Measurements from ENCODE around the gene RASL12.
"Not testable (repeated sequence)": the region's sequence is repeated elsewhere in the genome, so short reads cannot be mapped to it uniquely, and the experiment has no call there.

The RASL12 gene

GRCh38 chr15:65076486-65077290, 8.9 kb upstream of the RASL12 start, which contains the start of gene KBTBD13:
Gene KBTBD13, plus strand, starts transcription at chr15:65076746. Its CDS starts 70 bp downstream, at chr15:65076816.
- DNase-seq, result no peak

GRCh38 chr15:65075607-65076395, 8.0 kb upstream of the RASL12 start:
- DNase-seq, result not testable (repeated sequence)

GRCh38 chr15:65074946-65075345, 7.2 kb upstream of the RASL12 start:
- DNase-seq, result not testable (repeated sequence)

- no peak for DNase-seq
Observed at GRCh38 chr15:65072617-65073016, 4.8 kb upstream of the RASL12 start.

GRCh38 chr15:65072027-65072426, 4.2 kb upstream of the RASL12 start:
- DNase-seq, result no peak

- DNase-seq, result peak in 21 of 58 donors; percentile 17 to 76 (median 32)
Observed at GRCh38 chr15:65071381-65071811, 3.6 kb upstream of the RASL12 start.

- no peak for DNase-seq
Observed at GRCh38 chr15:65069779-65070546, 2.2 kb upstream of the RASL12 start.

GRCh38 chr15:65069179-65069578, 1.4 kb upstream of the RASL12 start:
- DNase-seq, result no peak

GRCh38 chr15:65068403-65068788, 605 bp upstream of the RASL12 start:
- peak in 5 of 58 donors; percentile 18 to 71 (median 36) for DNase-seq

GRCh38 chr15:65067317-65067644, 510 bp downstream of the RASL12 start:
- DNase-seq, result no peak

GRCh38 chr15:65066635-65067316, 1.0 kb downstream of the RASL12 start:
- DNase-seq, result peak in 3 of 58 donors; percentile 19 to 43 (median 21)

GRCh38 chr15:65066001-65066634, 1.7 kb downstream of the RASL12 start:
- DNase-seq, result no peak

GRCh38 chr15:65062726-65063125, 5.1 kb downstream of the RASL12 start:
- no peak for DNase-seq

GRCh38 chr15:65062061-65062460, 5.7 kb downstream of the RASL12 start:
- DNase-seq, result no peak

GRCh38 chr15:65060641-65061397, 7.0 kb downstream of the RASL12 start:
- peak in 47 of 58 donors; percentile 8 to 83 (median 59) for DNase-seq

- no peak for DNase-seq
Observed at GRCh38 chr15:65059931-65060596, 7.7 kb downstream of the RASL12 start.

- DNase-seq, result no peak
Observed at GRCh38 chr15:65059369-65059750, 8.4 kb downstream of the RASL12 start.

GRCh38 chr15:65058394-65059368, 9.1 kb downstream of the RASL12 start:
- peak in 38 of 58 donors; percentile 13 to 81 (median 44) for DNase-seq

All from anterior cingulate cortex (tissue), 58 donors.